Measurements from ENCODE around the gene EXOSC9. TPM values are rescaled to one million over a fixed set of nuclear protein-coding genes. Genes with fewer than 3 reads are reported as not detected.

EXOSC9 gene
- total RNA-seq, 1 experiment from 2014 or later = 19.3 TPM

- Histone ChIP-seq H3K27ac (ENCODE audit: low read length) (no peak overlapping the region), H3K27me3 (ENCODE audit: control insufficient read depth, insufficient read depth, low read length) (no peaks in the 10 kb centered on the region), H3K4me3 (ENCODE audit: low read depth in 2 of 2, low read length in 2 of 2) (no peak overlapping the region), H3K9me3 (ENCODE audit: control insufficient read depth, insufficient read depth, low read depth, low read length) (no peaks in the 10 kb centered on the region), H3K36me3 (ENCODE audit: control insufficient read depth, insufficient read depth, low read length) (peaks cover 42% of the 10 kb centered on the region), H3K4me1 (ENCODE audit: control insufficient read depth, insufficient read depth, low read length) (no peaks in the 10 kb centered on the region)
- BruUV-seq (replicated peaks) = no TSS peak
- ChIA-PET POLR2A (no interaction called here), CTCF (no interaction called here)
- ATAC-seq = no peak
- intact Hi-C loops (cut with micrococcal nuclease; ENCODE audit: unreplicated experiment) (no loop called here), in situ Hi-C loops (cut with HindIII; ENCODE audit: low pct_unique_long_range_greater_than_20kb, low sequenced_read_pairs) (no loop called here)
- TF ChIP-seq, protein P1, sequence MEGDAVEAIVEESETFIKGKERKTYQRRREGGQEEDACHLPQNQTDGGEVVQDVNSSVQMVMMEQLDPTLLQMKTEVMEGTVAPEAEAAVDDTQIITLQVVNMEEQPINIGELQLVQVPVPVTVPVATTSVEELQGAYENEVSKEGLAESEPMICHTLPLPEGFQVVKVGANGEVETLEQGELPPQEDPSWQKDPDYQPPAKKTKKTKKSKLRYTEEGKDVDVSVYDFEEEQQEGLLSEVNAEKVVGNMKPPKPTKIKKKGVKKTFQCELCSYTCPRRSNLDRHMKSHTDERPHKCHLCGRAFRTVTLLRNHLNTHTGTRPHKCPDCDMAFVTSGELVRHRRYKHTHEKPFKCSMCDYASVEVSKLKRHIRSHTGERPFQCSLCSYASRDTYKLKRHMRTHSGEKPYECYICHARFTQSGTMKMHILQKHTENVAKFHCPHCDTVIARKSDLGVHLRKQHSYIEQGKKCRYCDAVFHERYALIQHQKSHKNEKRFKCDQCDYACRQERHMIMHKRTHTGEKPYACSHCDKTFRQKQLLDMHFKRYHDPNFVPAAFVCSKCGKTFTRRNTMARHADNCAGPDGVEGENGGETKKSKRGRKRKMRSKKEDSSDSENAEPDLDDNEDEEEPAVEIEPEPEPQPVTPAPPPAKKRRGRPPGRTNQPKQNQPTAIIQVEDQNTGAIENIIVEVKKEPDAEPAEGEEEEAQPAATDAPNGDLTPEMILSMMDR (IDR thresholded peaks at IDR 0.05) = no peak
- TF ChIP-seq POLR2AphosphoS5 (IDR thresholded peaks at IDR 0.05; ENCODE audit: low read depth, low read length) = no peak
- TF ChIP-seq REST (IDR thresholded peaks at IDR 0.05; ENCODE audit: insufficient read depth in 1 of 2, low read depth in 2 of 2, low read length in 1 of 2) = no peak
- TF ChIP-seq TCF7L2 (IDR thresholded peaks at IDR 0.05; ENCODE audit: low read depth, low read length) = no peak
- TF ChIP-seq SIN3A (IDR thresholded peaks at IDR 0.05; ENCODE audit: borderline replicate concordance, insufficient read depth, low read depth, low read length) = no peak
- DNase-seq (ENCODE audit: low read depth, low spot score) = no peak
Measured at GRCh38 chr4:121811122-121811521, 10.0 kb downstream of the EXOSC9 start.

DNA sequence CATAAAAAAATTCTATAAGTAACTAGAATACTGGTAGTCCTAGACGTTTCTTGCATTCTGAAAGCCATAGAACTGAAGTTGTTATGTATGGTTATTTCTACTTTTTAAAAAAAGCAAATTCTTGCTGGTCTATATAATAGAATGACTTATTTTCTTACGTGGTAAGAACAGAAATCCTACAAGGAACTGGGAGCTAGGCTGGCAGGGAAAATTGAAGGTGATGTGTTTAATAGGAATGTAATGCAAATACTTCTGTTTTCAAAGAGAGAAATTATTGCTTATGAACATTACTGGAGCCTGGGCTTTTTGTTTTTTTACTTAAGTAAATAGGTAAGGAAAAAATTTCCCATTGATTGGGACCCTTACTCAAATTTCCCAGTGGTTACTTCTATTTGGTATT, 13.6 kb downstream of the EXOSC9 start:
- Histone ChIP-seq H3K4me1 (ENCODE audit: control insufficient read depth, insufficient read depth, low read length) (no peaks in the 10 kb centered on the region), H3K27me3 (ENCODE audit: control insufficient read depth, insufficient read depth, low read length) (no peaks in the 10 kb centered on the region), H3K27ac (ENCODE audit: low read length) (no peak overlapping the region), H3K9me3 (ENCODE audit: control insufficient read depth, insufficient read depth, low read depth, low read length) (no peaks in the 10 kb centered on the region), H3K4me3 (ENCODE audit: low read depth in 2 of 2, low read length in 2 of 2) (no peak overlapping the region), H3K36me3 (ENCODE audit: control insufficient read depth, insufficient read depth, low read length) (peaks cover 63% of the 10 kb centered on the region)
- intact Hi-C loops (cut with micrococcal nuclease; ENCODE audit: unreplicated experiment) = no loop called here
- in situ Hi-C loops (cut with HindIII; ENCODE audit: low pct_unique_long_range_greater_than_20kb, low sequenced_read_pairs) = no loop called here
- ATAC-seq (no peak), DNase-seq (ENCODE audit: low read depth, low spot score) (no peak)
- ChIA-PET POLR2A (no interaction called here), CTCF (no interaction called here)
- TF ChIP-seq POLR2AphosphoS5 (IDR thresholded peaks at IDR 0.05; ENCODE audit: low read depth, low read length) (no peak), TCF7L2 (IDR thresholded peaks at IDR 0.05; ENCODE audit: low read depth, low read length) (no peak)
- TF ChIP-seq, protein P1 (IDR thresholded peaks at IDR 0.05) = no peak
- no TSS peak for BruUV-seq (replicated peaks)

Measured in Panc1 (cell line).